DOHH2 (cell line): ENCODE results near the gene HMGN4.

ENCODE experiments used
- H3F3A ChIP-seq: fragments of 200-600 bp; sonication (generic), shearing (Covaris generic); 2 replicates; pipeline ENCODE4 v1.6.0; 2016; ENCODE audit warnings: antibody characterized with exemption, mild to moderate bottlenecking; ENCODE audit not compliant: control insufficient read depth, insufficient read depth
- H3K27ac ChIP-seq: fragments of 200-600 bp; sonication (generic); 2 replicates; pipeline ENCODE4 v1.5.1; 2014; ENCODE audit warnings: low read depth, mild to moderate bottlenecking, low read length, moderate library complexity
- H3K27me3 ChIP-seq: fragments of 200-600 bp; sonication (generic); 2 replicates; pipeline ENCODE4 v1.6.1; 2014; ENCODE audit warnings: mild to moderate bottlenecking, low read length, mixed read lengths; ENCODE audit not compliant: control insufficient read depth
- H3K36me3 ChIP-seq: fragments of 200-600 bp; sonication (generic); 2 replicates; pipeline ENCODE4 v1.6.1; 2014; ENCODE audit warnings: mild to moderate bottlenecking, low read length, moderate library complexity, mixed read lengths; ENCODE audit not compliant: control insufficient read depth
- H3K4me1 ChIP-seq: fragments of 200-600 bp; sonication (generic); 2 replicates; pipeline ENCODE4 v1.6.1; 2014; ENCODE audit warnings: mild to moderate bottlenecking, low read length, mixed read lengths; ENCODE audit not compliant: control insufficient read depth
- H3K4me2 ChIP-seq: fragments of 200-600 bp; sonication (generic); 2 replicates; pipeline ENCODE4 v1.6.0; 2014; ENCODE audit warnings: mild to moderate bottlenecking, low read length, moderate library complexity
- H3K4me3 ChIP-seq: fragments of 200-600 bp; sonication (generic); 2 replicates; pipeline ENCODE4 v1.5.1; 2014; ENCODE audit warnings: mild to moderate bottlenecking, low read length, mixed read lengths
- H3K79me2 ChIP-seq: fragments of 200-600 bp; sonication (generic); 2 replicates; pipeline ENCODE4 v1.6.1; 2014; ENCODE audit warnings: mild to moderate bottlenecking, low read length, mixed read lengths; ENCODE audit not compliant: control insufficient read depth
- H3K9me2 ChIP-seq: fragments of 200-600 bp; sonication (generic); replicated peaks from 2 replicates; pipeline ENCODE4 v1.6.1; 2014; ENCODE audit warnings: mild to moderate bottlenecking, low read length, mixed read lengths; ENCODE audit not compliant: control insufficient read depth
- H3K9me3 ChIP-seq: fragments of 200-600 bp; sonication (generic); 2 replicates; pipeline ENCODE4 v1.6.1; 2014; ENCODE audit warnings: antibody characterized with exemption, low read length, mixed read lengths; ENCODE audit not compliant: control insufficient read depth, insufficient read depth
- H4K20me1 ChIP-seq: fragments of 200-600 bp; sonication (generic); 2 replicates; pipeline ENCODE4 v1.6.0; 2014; ENCODE audit warnings: low read depth, mild to moderate bottlenecking, antibody characterized with exemption, low read length, moderate library complexity; ENCODE audit not compliant: control insufficient read depth, insufficient read depth
- CTCF ChIP-seq: fragments of 200-600 bp; sonication (generic); IDR thresholded peaks from one replicate; pipeline ENCODE4 v1.5.1; 2014; ENCODE audit warnings: antibody characterized with exemption, mild to moderate bottlenecking, low read depth, low read length; ENCODE audit not compliant: poor library complexity, severe bottlenecking
- EZH2phosphoT487 ChIP-seq: fragments of 200-600 bp; sonication (generic); IDR thresholded peaks from 2 replicates; pipeline ENCODE4 v1.6.1; 2017; ENCODE audit warnings: borderline replicate concordance, mild to moderate bottlenecking, antibody characterized with exemption, low read length, moderate library complexity, mixed read lengths

Gene HMGN4

GRCh38 chr6:26552205-26552604 lies 14.0 kb downstream of the HMGN4 start:
- no peak overlapping the region for H3K27ac ChIP-seq
- H3F3A ChIP-seq, result peaks cover 32% of the 10 kb centered on the region
- H3K36me3 ChIP-seq, result no peaks in the 10 kb centered on the region
- no peaks in the 10 kb centered on the region for H3K79me2 ChIP-seq
- no peaks in the 10 kb centered on the region for H3K9me2 ChIP-seq
- no peaks in the 10 kb centered on the region for H3K9me3 ChIP-seq
- peak overlapping the region; percentile 87 for H3K4me2 ChIP-seq
- H3K4me3 ChIP-seq, result peak overlapping the region; percentile 99
- TF ChIP-seq EZH2phosphoT487, result no peak
- TF ChIP-seq CTCF, result no peak
- peaks cover 48% of the 10 kb centered on the region for H3K4me1 ChIP-seq
- H4K20me1 ChIP-seq, result no peaks in the 10 kb centered on the region
- no peaks in the 10 kb centered on the region for H3K27me3 ChIP-seq

GRCh38 chr6:26552640-26553188 lies 14.5 kb downstream of the HMGN4 start:
- no peaks in the 10 kb centered on the region for H3K79me2 ChIP-seq
- H3K9me2 ChIP-seq, result no peaks in the 10 kb centered on the region
- no peak for TF ChIP-seq CTCF
- TF ChIP-seq EZH2phosphoT487, result no peak
- H3F3A ChIP-seq, result peaks cover 32% of the 10 kb centered on the region
- H3K4me2 ChIP-seq, result peak overlapping the region; percentile 87
- no peaks in the 10 kb centered on the region for H3K36me3 ChIP-seq
- peak overlapping the region; percentile 99 for H3K4me3 ChIP-seq
- H3K4me1 ChIP-seq, result peaks cover 48% of the 10 kb centered on the region
- H3K27ac ChIP-seq, result 0 out of 2 replicates have a peak overlapping the region, but pooled peaks have one; percentile 75
- H4K20me1 ChIP-seq, result no peaks in the 10 kb centered on the region
- no peaks in the 10 kb centered on the region for H3K27me3 ChIP-seq
- no peaks in the 10 kb centered on the region for H3K9me3 ChIP-seq

- Histone ChIP-seq H3K4me3 (peak overlapping the region; percentile 99), H3K9me2 (no peaks in the 10 kb centered on the region), H4K20me1 (no peaks in the 10 kb centered on the region), H3K9me3 (no peaks in the 10 kb centered on the region), H3K27ac (peak overlapping the region; percentile 75), H3F3A (peaks cover 29% of the 10 kb centered on the region), H3K4me1 (peaks cover 48% of the 10 kb centered on the region), H3K27me3 (no peaks in the 10 kb centered on the region), H3K4me2 (peak overlapping the region; percentile 87), H3K79me2 (no peaks in the 10 kb centered on the region), H3K36me3 (no peaks in the 10 kb centered on the region)
- TF ChIP-seq CTCF (no peak), EZH2phosphoT487 (no peak)
Measured at GRCh38 chr6:26553264-26553634, 15.1 kb downstream of the HMGN4 start.
